Cardiac muscle cell (in vitro differentiated cells and primary cell): ENCODE measurements around the gene ZNF692. TPM values are rescaled to one million over a fixed set of nuclear protein-coding genes. Genes with fewer than 3 reads are reported as not detected.
A peak's percentile ranks its signal among the peaks of the same experiment; 100 is the strongest.
"Not testable (repeated sequence)": the region's sequence is repeated elsewhere in the genome, so short reads cannot be mapped to it uniquely, and the experiment has no call there.

Experiments used
- DNase-seq, 2 donors: peaks; one replicate each; pipeline versions ENCODE4 v3.0.0 to v3.0.0-alpha.2; 2010 to 2017; ENCODE audit warnings: low read depth in 1 of 2, low spot score in 1 of 2
- H3K27ac ChIP-seq: fragments of 200-600 bp; sonication (generic); 2 replicates; pipeline ENCODE4 v1.5.1; 2016
- H3K27me3 ChIP-seq: fragments of 200-600 bp; sonication (generic); 2 replicates; pipeline ENCODE4 v1.6.0; 2016; ENCODE audit warnings: control low read depth
- H3K36me3 ChIP-seq: fragments of 200-600 bp; sonication (generic); 2 replicates; pipeline ENCODE4 v1.5.1; 2016; ENCODE audit warnings: control low read depth
- H3K4me1 ChIP-seq: fragments of 200-600 bp; sonication (generic); 2 replicates; pipeline ENCODE4 v1.8.1; 2017; ENCODE audit warnings: low read depth, mild to moderate bottlenecking, mixed run types
- H3K4me3 ChIP-seq: fragments of 200-600 bp; sonication (generic); 2 replicates; pipeline ENCODE4 v1.5.1; 2016; ENCODE audit warnings: mild to moderate bottlenecking
- H3K9me3 ChIP-seq: fragments of 200-600 bp; sonication (generic); 2 replicates; pipeline ENCODE4 v1.5.1; 2017; ENCODE audit warnings: low read depth, mild to moderate bottlenecking, control low read depth
- CTCF ChIP-seq: IDR thresholded peaks from 2 replicates; pipeline ENCODE4 v1.5.1; 2012; ENCODE audit warnings: low read depth, mild to moderate bottlenecking, low read length
- polyA plus RNA-seq: library from polyadenylated mRNA; unstranded; fragments of >200 nt; fragmentation: Nextera tagmentation; extraction: Ambion mirVana; gene quantifications from 2 replicates; pipeline ENCODE4 v1.2.1, GENCODE V29; 2016
- total RNA-seq: library from RNA; depleted of rRNA; stranded (reverse); fragments of >200 nt; gene quantifications from 2 replicates; pipeline ENCODE4 v1.2.3, GENCODE V29; 2016

Gene ZNF692
- total and polyA plus RNA-seq, 2 experiments from 2014 or later, result 98.9 to 128 TPM

- Histone ChIP-seq H3K9me3 (no peaks in the 10 kb centered on the region), H3K4me1 (no peaks in the 10 kb centered on the region), H3K36me3 (no peaks in the 10 kb centered on the region), H3K27me3 (no peaks in the 10 kb centered on the region), H3K27ac (no peak overlapping the region), H3K4me3 (no peak overlapping the region)
- no peak for TF ChIP-seq CTCF
- no peak for DNase-seq
Observed at GRCh38 chr1:248831842-248832241, 27.0 kb downstream of the ZNF692 start.

GRCh38 chr1:248830718-248831017, 28.2 kb downstream of the ZNF692 start:
- H3K27ac ChIP-seq, H3K9me3 ChIP-seq, H3K4me3 ChIP-seq: not testable (repeated sequence)

GRCh38 chr1:248828845-248829244, 30.0 kb downstream of the ZNF692 start:
- Histone ChIP-seq H3K4me3 (no peak overlapping the region), H3K9me3 (no peaks in the 10 kb centered on the region), H3K36me3 (no peaks in the 10 kb centered on the region), H3K27me3 (no peaks in the 10 kb centered on the region), H3K27ac (no peak overlapping the region), H3K4me1 (peaks cover 6% of the 10 kb centered on the region)
- TF ChIP-seq CTCF, result no peak
- peak in 1 of 2 donors; percentile 93 for DNase-seq

More at GRCh38 chr1:248830718-248831017, 28.2 kb downstream of the ZNF692 start:
- not testable (repeated sequence) for H3K4me1 ChIP-seq, DNase-seq, H3K27me3 ChIP-seq, H3K36me3 ChIP-seq

- Histone ChIP-seq H3K4me3 (peak within 1 kb of the TSS; percentile 64), H3K4me1 (peaks cover 8% of the 10 kb centered on the region), H3K27me3 (no peaks in the 10 kb centered on the region), H3K27ac (peak within 1 kb of the TSS; percentile 93), H3K36me3 (no peaks in the 10 kb centered on the region), H3K9me3 (no peaks in the 10 kb centered on the region)
- peak; percentile 71 for TF ChIP-seq CTCF
- peak; percentile 94 to 97 for DNase-seq
Observed at GRCh38 chr1:248825909-248826760, 32.8 kb downstream of the ZNF692 start, which contains the start of gene SH3BP5L. Gene SH3BP5L, minus strand, starts transcription at chr1:248825915. Its CDS starts 980 bp downstream, at chr1:248824935.

GRCh38 chr1:248825573-248825908, 33.3 kb downstream of the ZNF692 start:
- no peak for TF ChIP-seq CTCF
- H3K4me3 ChIP-seq, result peak overlapping the region; percentile 64
- H3K27ac ChIP-seq, result peak overlapping the region; percentile 93
- H3K4me1 ChIP-seq, result peaks cover 8% of the 10 kb centered on the region
- no peaks in the 10 kb centered on the region for H3K9me3 ChIP-seq
- H3K36me3 ChIP-seq, result no peaks in the 10 kb centered on the region
- H3K27me3 ChIP-seq, result no peaks in the 10 kb centered on the region
- no peak for DNase-seq

- H3K4me1 ChIP-seq, result peaks cover 8% of the 10 kb centered on the region
- no peak for TF ChIP-seq CTCF
Observed at GRCh38 chr1:248825136-248825535, 33.7 kb downstream of the ZNF692 start.

More at GRCh38 chr1:248825136-248825535, 33.7 kb downstream of the ZNF692 start:
- Histone ChIP-seq H3K9me3 (no peaks in the 10 kb centered on the region), H3K4me3 (peak overlapping the region; percentile 64), H3K36me3 (no peaks in the 10 kb centered on the region), H3K27ac (peak overlapping the region; percentile 93), H3K27me3 (no peaks in the 10 kb centered on the region)
- DNase-seq, result peak in 1 of 2 donors; percentile 33
